ENCODE measurements around the gene ESPNL. TPM values are rescaled to one million over a fixed set of nuclear protein-coding genes. Genes with fewer than 3 reads are reported as not detected.

The ESPNL gene
- total and polyA plus RNA-seq, 7 donors, result 0.04 to 0.32 (median 0.16) TPM; not detected in 1

GRCh38 chr2:238173692-238174091 lies 73.6 kb downstream of the ESPNL start:
- WGBS, 3 donors, result 88 to 89% (median 88%) methylated on average over 2 of the region's 2 CpGs

GRCh38 chr2:238174291-238174690 lies 74.2 kb downstream of the ESPNL start:
- Histone ChIP-seq H3K27me3 (ENCODE audit: insufficient read depth in 3 of 3, low read length in 2 of 3) (no peaks in the 10 kb centered on the region), H3K36me3 (ENCODE audit: insufficient read depth in 1 of 2, low read depth in 1 of 2) (peaks cover 7 to 98% of the 10 kb centered on the region in 2 donors), H3K4me3 (no peak overlapping the region), H3K9me3 (no peaks in the 10 kb centered on the region), H3K4me1 (peaks cover 4% of the 10 kb centered on the region), H3K27ac (no peak overlapping the region)
- no peak for DNase-seq
- WGBS, 3 donors, result 91 to 94% (median 92%) methylated on average over 8 of the region's 8 CpGs
- TF ChIP-seq CTCF (IDR thresholded peaks at IDR 0.05), result no peak
- intact Hi-C loops (cut with DNase I), result no loop called here
- no peak for ATAC-seq

More at GRCh38 chr2:238173692-238174091, 73.6 kb downstream of the ESPNL start:
- ATAC-seq (no peak), DNase-seq (no peak)
- no peaks in the 10 kb centered on the region for H3K27me3 ChIP-seq (ENCODE audit: insufficient read depth in 3 of 3, low read length in 2 of 3)
- H3K27ac ChIP-seq, result no peak overlapping the region
- TF ChIP-seq CTCF (IDR thresholded peaks at IDR 0.05), result no peak
- no peak overlapping the region for H3K4me3 ChIP-seq
- intact Hi-C loops (cut with DNase I), result no loop called here
- peaks cover 5 to 97% of the 10 kb centered on the region in 2 donors for H3K36me3 ChIP-seq (ENCODE audit: insufficient read depth in 1 of 2, low read depth in 1 of 2)
- no peaks in the 10 kb centered on the region for H3K9me3 ChIP-seq
- H3K4me1 ChIP-seq, result peaks cover 4% of the 10 kb centered on the region

- Histone ChIP-seq H3K27me3 (ENCODE audit: insufficient read depth in 3 of 3, low read length in 2 of 3) (no peaks in the 10 kb centered on the region), H3K9me3 (no peaks in the 10 kb centered on the region), H3K4me1 (peaks cover 1% of the 10 kb centered on the region), H3K36me3 (ENCODE audit: insufficient read depth in 1 of 2, low read depth in 1 of 2) (peaks cover 9 to 98% of the 10 kb centered on the region in 2 donors), H3K4me3 (no peak overlapping the region), H3K27ac (no peak overlapping the region)
- intact Hi-C loops (cut with DNase I), result no loop called here
- ATAC-seq, result no peak
- DNase-seq, result no peak
- TF ChIP-seq CTCF (IDR thresholded peaks at IDR 0.05), result no peak
- 61 to 87% (median 67%) methylated on average over 3 of the region's 3 CpGs for WGBS, 3 donors
Measured at GRCh38 chr2:238174701-238175100, 74.6 kb downstream of the ESPNL start.

GRCh38 chr2:238176613-238177012 lies 76.5 kb downstream of the ESPNL start:
- intact Hi-C loops (cut with DNase I), result no loop called here
- no peak for TF ChIP-seq CTCF (IDR thresholded peaks at IDR 0.05)
- Histone ChIP-seq H3K27me3 (ENCODE audit: insufficient read depth in 3 of 3, low read length in 2 of 3) (no peaks in the 10 kb centered on the region), H3K4me1 (no peaks in the 10 kb centered on the region), H3K4me3 (no peak overlapping the region), H3K36me3 (ENCODE audit: insufficient read depth in 1 of 2, low read depth in 1 of 2) (peaks cover 22 to 98% of the 10 kb centered on the region in 2 donors), H3K27ac (no peak overlapping the region), H3K9me3 (no peaks in the 10 kb centered on the region)
- no peak for ATAC-seq
- DNase-seq, result no peak

- intact Hi-C loops (cut with DNase I), result no loop called here
- no peaks in the 10 kb centered on the region for H3K4me1 ChIP-seq
- TF ChIP-seq CTCF (IDR thresholded peaks at IDR 0.05), result no peak
Measured at GRCh38 chr2:238180554-238180953, 80.4 kb downstream of the ESPNL start.

More at GRCh38 chr2:238180554-238180953, 80.4 kb downstream of the ESPNL start:
- Histone ChIP-seq H3K4me3 (no peak overlapping the region), H3K36me3 (ENCODE audit: insufficient read depth in 1 of 2, low read depth in 1 of 2) (peaks cover 39 to 98% of the 10 kb centered on the region in 2 donors), H3K9me3 (no peaks in the 10 kb centered on the region), H3K27me3 (ENCODE audit: insufficient read depth in 3 of 3, low read length in 2 of 3) (no peaks in the 10 kb centered on the region), H3K27ac (no peak overlapping the region)
- 83 to 92% (median 88%) methylated on average over 5 of the region's 5 CpGs for WGBS, 3 donors
- DNase-seq, result no peak
- ATAC-seq, result no peak

Measured in psoas muscle (tissue), 8 donors.